ENCODE measurements around the gene HAO2.

DNA sequence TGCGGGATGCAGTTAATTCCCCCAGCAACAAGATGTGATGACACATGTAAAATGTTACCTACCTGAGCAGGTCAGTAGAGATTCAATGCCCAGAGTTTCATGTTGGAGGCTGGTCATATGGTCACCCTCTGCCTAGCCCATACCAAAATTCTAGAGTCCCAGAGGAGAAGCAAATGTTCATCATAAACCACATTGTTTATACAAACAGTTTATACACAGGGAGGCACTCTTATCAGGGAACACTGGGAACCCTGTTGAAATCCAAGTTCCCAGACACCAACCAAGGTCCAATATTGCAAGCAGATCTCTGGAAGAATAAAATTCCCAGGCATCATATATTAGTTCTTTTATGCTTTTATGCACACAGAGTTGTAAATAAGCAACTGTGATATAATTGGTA, 10.5 kb downstream of the HAO2 start:
- TF ChIP-seq, protein P1, sequence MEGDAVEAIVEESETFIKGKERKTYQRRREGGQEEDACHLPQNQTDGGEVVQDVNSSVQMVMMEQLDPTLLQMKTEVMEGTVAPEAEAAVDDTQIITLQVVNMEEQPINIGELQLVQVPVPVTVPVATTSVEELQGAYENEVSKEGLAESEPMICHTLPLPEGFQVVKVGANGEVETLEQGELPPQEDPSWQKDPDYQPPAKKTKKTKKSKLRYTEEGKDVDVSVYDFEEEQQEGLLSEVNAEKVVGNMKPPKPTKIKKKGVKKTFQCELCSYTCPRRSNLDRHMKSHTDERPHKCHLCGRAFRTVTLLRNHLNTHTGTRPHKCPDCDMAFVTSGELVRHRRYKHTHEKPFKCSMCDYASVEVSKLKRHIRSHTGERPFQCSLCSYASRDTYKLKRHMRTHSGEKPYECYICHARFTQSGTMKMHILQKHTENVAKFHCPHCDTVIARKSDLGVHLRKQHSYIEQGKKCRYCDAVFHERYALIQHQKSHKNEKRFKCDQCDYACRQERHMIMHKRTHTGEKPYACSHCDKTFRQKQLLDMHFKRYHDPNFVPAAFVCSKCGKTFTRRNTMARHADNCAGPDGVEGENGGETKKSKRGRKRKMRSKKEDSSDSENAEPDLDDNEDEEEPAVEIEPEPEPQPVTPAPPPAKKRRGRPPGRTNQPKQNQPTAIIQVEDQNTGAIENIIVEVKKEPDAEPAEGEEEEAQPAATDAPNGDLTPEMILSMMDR (IDR thresholded peaks at IDR 0.05), result no peak
- no peak for TF ChIP-seq POLR2A (IDR thresholded peaks at IDR 0.05)

All from lower leg skin (tissue), 3 donors.